HCT116 (cell line): ENCODE data around the gene CD248. TPM values are rescaled to one million over a fixed set of nuclear protein-coding genes. Genes with fewer than 3 reads are reported as not detected.

Source experiments
- ATAC-seq: fragments of 200-7000 bp; cut with Tn5 transposase; 2 replicates; pipeline ENCODE4 v1.9.1; 2020; ENCODE audit warnings: mild to moderate bottlenecking, moderate library complexity
- BruUV-seq: library from RNA; stranded (reverse); fragments of 400-500 nt; replicated peaks from 2 replicates; lab custom pipeline; 2021; lab: Mats Ljungman, UMichigan
- CTCF ChIA-PET: fragments of 300-600 bp; sonication (Branson Sonifier 250); formaldehyde crosslinking; loops from one replicate; lab custom pipeline; 2021; ENCODE audit warnings: antibody characterized with exemption; lab: Charles Lee
- POLR2A ChIA-PET: fragments of 300-600, 350-600 bp; sonication (Branson Sonifier 250); formaldehyde crosslinking; loops from one replicate; lab custom pipeline; 2021; ENCODE audit warnings: antibody characterized with exemption; lab: Charles Lee
- RAD21 ChIA-PET, 2 experiments: fragments of 300-600 bp; sonication (Branson Sonifier 250); formaldehyde crosslinking; loops; one replicate each; lab custom pipeline; 2023; ENCODE audit warnings: low total read pairs in 2 of 2; ENCODE audit not compliant: uncharacterized antibody in 2 of 2, unreplicated experiment in 2 of 2, low non-redundant PET in 1 of 2; lab: Charles Lee
- DNase-seq: peaks from one replicate; pipeline ENCODE4 v3.0.0-alpha.2; 2010; ENCODE audit warnings: low read depth, low spot score
- H2AFZ ChIP-seq: fragments of 200-600 bp; shearing (Covaris generic), sonication (generic); 2 replicates; pipeline ENCODE4 v1.6.1; 2017; ENCODE audit warnings: low read depth, mixed run types, mixed read lengths, antibody characterized with exemption, low read length; ENCODE audit not compliant: poor library complexity, severe bottlenecking
- H3K27ac ChIP-seq: 2 replicates; pipeline ENCODE4 v1.5.1; 2012; ENCODE audit warnings: low read depth, low read length
- H3K27me3 ChIP-seq: fragments of 200-600 bp; sonication (generic); 2 replicates; pipeline ENCODE4 v1.6.1; 2016; ENCODE audit warnings: mixed run types, low read length, mixed read lengths; ENCODE audit not compliant: insufficient read depth
- H3K36me3 ChIP-seq, 2 experiments: fragments of 200-500 bp in 1 of 2; fragments of 200-600 bp in 1 of 2; sonication (Bioruptor generic) in 1 of 2; sonication (generic) in 1 of 2; 2 replicates each; pipeline versions ENCODE4 v1.5.1 to v1.6.1; 2014 to 2016; ENCODE audit warnings: low read length in 2 of 2, inconsistent platforms in 1 of 2, mixed read lengths in 1 of 2, mixed run types in 1 of 2; ENCODE audit not compliant: insufficient read depth in 2 of 2, control insufficient read depth in 1 of 2
- H3K4me1 ChIP-seq, 2 experiments: fragments of 200-600 bp in 1 of 2; sonication (generic) in 1 of 2; 2 replicates each; pipeline versions ENCODE4 v1.5.1 to v1.6.1; 2012 to 2017; ENCODE audit warnings: low read length in 2 of 2, inconsistent platforms in 1 of 2, mild to moderate bottlenecking in 1 of 2, mixed read lengths in 1 of 2, mixed run types in 1 of 2, moderate library complexity in 1 of 2; ENCODE audit not compliant: insufficient read depth in 2 of 2, control insufficient read depth in 1 of 2
- H3K4me2 ChIP-seq: fragments of 200-600 bp; sonication (generic); 2 replicates; pipeline ENCODE4 v1.6.1; 2017; ENCODE audit warnings: mixed run types, low read length, mixed read lengths
- H3K4me3 ChIP-seq, 2 experiments: fragments of 200-600 bp in 1 of 2; sonication (generic) in 1 of 2; replicated peaks in 1 of 2; 2 replicates each; pipeline ENCODE4 v1.5.1; 2011 to 2016; ENCODE audit warnings: low read length in 2 of 2, control low read depth in 1 of 2, low read depth in 1 of 2, mild to moderate bottlenecking in 1 of 2, mixed read lengths in 1 of 2, mixed run types in 1 of 2
- H3K79me2 ChIP-seq: fragments of 200-600 bp; sonication (generic); 2 replicates; pipeline ENCODE4 v1.6.1; 2017; ENCODE audit warnings: mild to moderate bottlenecking, mixed run types, low read length, moderate library complexity, mixed read lengths; ENCODE audit not compliant: insufficient read depth
- H3K9ac ChIP-seq: fragments of 200-600 bp; sonication (generic); 2 replicates; pipeline ENCODE4 v1.6.1; 2016; ENCODE audit warnings: low read length, mixed read lengths
- H3K9me2 ChIP-seq: fragments of 200-600 bp; sonication (generic), shearing (Covaris generic); 2 replicates; pipeline ENCODE4 v1.6.1; 2017; ENCODE audit warnings: mixed run types, mild to moderate bottlenecking, moderate library complexity; ENCODE audit not compliant: insufficient read depth
- H3K9me3 ChIP-seq, 2 experiments: fragments of 200-500 bp in 1 of 2; fragments of 200-600 bp in 1 of 2; sonication (Bioruptor generic) in 1 of 2; sonication (generic) in 1 of 2; 2 replicates each; pipeline ENCODE4 v1.6.1; 2014 to 2017; ENCODE audit warnings: low read length in 2 of 2, mixed read lengths in 2 of 2, inconsistent platforms in 1 of 2, low read depth in 1 of 2, mild to moderate bottlenecking in 1 of 2, mixed run types in 1 of 2, moderate library complexity in 1 of 2; ENCODE audit not compliant: control insufficient read depth in 1 of 2, insufficient read depth in 1 of 2
- H4K20me1 ChIP-seq: fragments of 200-600 bp; sonication (generic), shearing (Covaris generic); 2 replicates; pipeline ENCODE4 v1.6.1; 2017; ENCODE audit warnings: mixed run types, mild to moderate bottlenecking, moderate library complexity; ENCODE audit not compliant: insufficient read depth
- CBX3 ChIP-seq: IDR thresholded peaks from 2 replicates; pipeline ENCODE4 v1.6.1; 2012; ENCODE audit warnings: low read depth
- CEBPB ChIP-seq: IDR thresholded peaks from 2 replicates; pipeline ENCODE4 v1.6.1; 2012; ENCODE audit warnings: low read depth
- CTCF ChIP-seq, 3 experiments: fragments of 200-600 bp in 1 of 3; sonication (generic) in 1 of 3; IDR thresholded peaks in 2 of 3; conservative IDR thresholded peaks in 1 of 3; 2 replicates each; pipeline ENCODE4 v1.5.1; 2012 to 2017; ENCODE audit warnings: low read depth in 2 of 3, low read length in 2 of 3, antibody characterized with exemption in 1 of 3, borderline replicate concordance in 1 of 3, control low read depth in 1 of 3, mild to moderate bottlenecking in 1 of 3, mixed read lengths in 1 of 3, mixed run types in 1 of 3, moderate library complexity in 1 of 3; ENCODE audit not compliant: insufficient read depth in 1 of 3
- FOSL1 ChIP-seq: IDR thresholded peaks from 2 replicates; pipeline ENCODE4 v1.6.1; 2012; ENCODE audit warnings: low read depth
- POLR2A ChIP-seq: IDR thresholded peaks from 2 replicates; pipeline ENCODE4 v1.7.0; 2011; ENCODE audit warnings: borderline replicate concordance; ENCODE audit not compliant: insufficient read depth, insufficient read length; ENCODE audit errors: extremely low read depth
- POLR2AphosphoS5 ChIP-seq: IDR thresholded peaks from 2 replicates; pipeline ENCODE4 v1.6.1; 2011; ENCODE audit warnings: mild to moderate bottlenecking, low read depth, low read length, moderate library complexity
- REST ChIP-seq: IDR thresholded peaks from 2 replicates; pipeline ENCODE4 v1.6.1; 2012; ENCODE audit warnings: low read depth
- SIN3A ChIP-seq: IDR thresholded peaks from 2 replicates; pipeline ENCODE4 v1.6.1; 2012; ENCODE audit warnings: low read depth
- SP1 ChIP-seq: IDR thresholded peaks from 2 replicates; pipeline ENCODE4 v1.6.1; 2012; ENCODE audit warnings: low read depth
- SRF ChIP-seq: IDR thresholded peaks from 2 replicates; pipeline ENCODE4 v1.6.1; 2012; ENCODE audit warnings: low read depth
- TCF7L2 ChIP-seq: IDR thresholded peaks from 2 replicates; pipeline ENCODE4 v1.7.0; 2011; ENCODE audit warnings: borderline replicate concordance, inconsistent platforms; ENCODE audit not compliant: insufficient read depth, insufficient read length; ENCODE audit errors: extremely low read depth
- YY1 ChIP-seq: IDR thresholded peaks from 2 replicates; pipeline ENCODE4 v1.6.1; 2011; ENCODE audit warnings: low read length, low read depth, moderate library complexity, mild to moderate bottlenecking; ENCODE audit not compliant: insufficient replicate concordance; ENCODE audit errors: extremely low read depth
- ZBTB33 ChIP-seq: IDR thresholded peaks from 2 replicates; pipeline ENCODE4 v1.6.1; 2011; ENCODE audit warnings: mild to moderate bottlenecking, low read length, moderate library complexity; ENCODE audit not compliant: insufficient replicate concordance; ENCODE audit errors: extremely low read depth
- ZFX ChIP-seq: fragments of 450-650 bp; IDR thresholded peaks from 2 replicates; pipeline ENCODE4 v1.6.1; 2017
- intact Hi-C: fragments of 100-400 bp; cut with micrococcal nuclease; formaldehyde crosslinking; loops from 2 replicates; pipeline ENCODE4 v1.10.0; 2022
- total RNA-seq: library from RNA; stranded (reverse); gene quantifications from one replicate; pipeline ENCODE4 v1.2.1, GENCODE V29; 2021; ENCODE audit not compliant: unreplicated experiment

CD248 gene
- total RNA-seq, 1 experiment from 2014 or later, result 0.32 TPM

- RAD21 ChIA-PET, result no interaction called here
- H3K27ac ChIP-seq, result peak overlapping the region; percentile 31; the same call in 1 of the 2 replicates
- intact Hi-C loops, result no loop called here
- H3K4me3 ChIP-seq, result no peak overlapping the region
- H3K9me3 ChIP-seq, result no peaks in the 10 kb centered on the region
- H3K9ac ChIP-seq, result peak overlapping the region; percentile 38; the same call in 1 of the 2 replicates
- H3K9me2 ChIP-seq, result no peaks in the 10 kb centered on the region
- no TSS peak for BruUV-seq
- peaks cover 3 to 29% of the 10 kb centered on the region in 2 experiments; a peak in 3 of 4 replicates for H3K4me1 ChIP-seq
- H3K27me3 ChIP-seq, result no peaks in the 10 kb centered on the region
- H3K79me2 ChIP-seq, result peaks cover 9% of the 10 kb centered on the region; the same call in 1 of the 2 replicates
- no peaks in the 10 kb centered on the region for H3K36me3 ChIP-seq
- H2AFZ ChIP-seq, result no peak overlapping the region
- TF ChIP-seq YY1 (no peak), POLR2A (no peak), REST (no peak), CEBPB (no peak), SRF (no peak), SIN3A (no peak), ZFX (peak; percentile 23; the same call in 1 of the 2 replicates), FOSL1 (no peak), CTCF (IDR thresholded peaks at IDR 0.05 in 2 of 3, conservative IDR thresholded peaks at IDR 0.05 in 1 of 3; ENCODE audit: borderline replicate concordance in 1 of 3, insufficient read depth in 1 of 3, low read depth in 2 of 3, low read length in 2 of 3) (peak in 2 of 3 experiments; percentile 88 to 96; a peak in 4 of 6 replicates), ZBTB33 (no peak), CBX3 (no peak), POLR2AphosphoS5 (peak; percentile 55), TCF7L2 (no peak), SP1 (no peak)
- peak overlapping the region; percentile 30 for H3K4me2 ChIP-seq
- ATAC-seq, result peak; percentile 89
- POLR2A ChIA-PET, result no interaction called here
- no peaks in the 10 kb centered on the region for H4K20me1 ChIP-seq
- CTCF ChIA-PET, result interaction anchor here (0.6 to 3.0 kb wide), 10 partner anchors 8 to 104 kb away, joined by 3 to 17 read pairs (median 4); partner anchors contain the start of genes RAB1B and TMEM151A
- DNase-seq, result peak; percentile 91
These were observed 34.1 kb downstream of the CD248 start for GRCh38 chr11:66282468-66283455.
